ENCODE results near the gene ANKRD10. TPM values are rescaled to one million over a fixed set of nuclear protein-coding genes. Genes with fewer than 3 reads are reported as not detected.

ANKRD10 gene
- total and polyA plus RNA-seq, 7 donors = 82.0 to 225 (median 115) TPM

DNA sequence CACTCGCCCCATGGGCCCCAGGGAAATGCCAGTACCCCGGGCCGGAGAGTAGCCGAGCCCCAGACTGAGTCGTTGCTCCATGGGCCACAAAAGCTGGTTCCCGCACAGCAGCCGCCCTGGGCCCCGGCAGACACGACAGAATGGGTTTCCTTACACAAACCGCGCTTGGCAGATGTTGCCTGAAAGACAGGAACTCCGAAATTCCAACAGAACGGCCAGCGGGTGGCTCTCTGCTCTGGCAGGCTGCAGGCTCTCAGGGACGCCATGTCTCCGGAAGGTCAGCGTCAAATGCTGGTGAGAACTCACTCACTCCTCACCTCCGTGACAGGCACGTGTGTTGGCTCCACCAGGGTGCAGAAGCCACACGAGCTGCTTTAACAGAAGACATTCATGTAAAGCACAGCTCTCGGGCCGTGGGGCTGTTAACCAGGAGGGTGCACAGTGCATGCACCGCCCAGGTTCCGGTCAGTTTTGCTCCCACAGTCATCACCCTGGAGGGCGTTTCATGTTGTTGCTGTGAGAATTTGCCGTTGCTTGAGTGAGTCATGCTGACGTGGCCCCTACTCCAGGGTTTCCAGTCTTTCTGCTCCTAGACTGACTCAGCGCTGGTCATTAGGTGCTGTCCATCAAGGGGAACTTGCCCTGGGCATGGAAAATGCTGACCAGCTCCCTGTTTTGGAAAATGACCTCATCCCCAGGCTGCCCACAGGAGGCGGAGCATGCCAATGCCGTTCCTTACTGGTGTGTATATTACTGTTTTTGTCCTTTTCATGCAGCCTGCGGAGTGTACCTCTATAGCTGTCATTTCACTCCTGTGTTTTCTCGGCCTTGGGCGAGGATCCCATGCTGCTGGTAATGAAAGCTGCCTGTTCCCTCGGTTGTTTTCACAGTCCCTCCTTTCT lies 44.8 kb downstream of the ANKRD10 start:
- Histone ChIP-seq H3K36me3 (ENCODE audit: insufficient read depth in 1 of 2, low read depth in 1 of 2) (no peaks in the 10 kb centered on the region), H3K9me3 (no peaks in the 10 kb centered on the region), H3K4me1 (peaks cover 32% of the 10 kb centered on the region), H3K27ac (peak overlapping the region; percentile 100), H3K4me3 (peak overlapping the region; percentile 89), H3K27me3 (ENCODE audit: insufficient read depth in 3 of 3, low read length in 2 of 3) (no peaks in the 10 kb centered on the region)
- WGBS, 3 donors = 6 to 13% (median 10%) methylated on average over 34 of the region's 34 CpGs
- intact Hi-C loops (cut with DNase I) = loop anchor here (1.0 to 5.0 kb wide), 4 partner anchors 43 to 157 kb away; partner anchors contain the start of genes ANKRD10 (in 1 of the 2) and ING1 (in 1 of the 2)
- TF ChIP-seq, protein P1, sequence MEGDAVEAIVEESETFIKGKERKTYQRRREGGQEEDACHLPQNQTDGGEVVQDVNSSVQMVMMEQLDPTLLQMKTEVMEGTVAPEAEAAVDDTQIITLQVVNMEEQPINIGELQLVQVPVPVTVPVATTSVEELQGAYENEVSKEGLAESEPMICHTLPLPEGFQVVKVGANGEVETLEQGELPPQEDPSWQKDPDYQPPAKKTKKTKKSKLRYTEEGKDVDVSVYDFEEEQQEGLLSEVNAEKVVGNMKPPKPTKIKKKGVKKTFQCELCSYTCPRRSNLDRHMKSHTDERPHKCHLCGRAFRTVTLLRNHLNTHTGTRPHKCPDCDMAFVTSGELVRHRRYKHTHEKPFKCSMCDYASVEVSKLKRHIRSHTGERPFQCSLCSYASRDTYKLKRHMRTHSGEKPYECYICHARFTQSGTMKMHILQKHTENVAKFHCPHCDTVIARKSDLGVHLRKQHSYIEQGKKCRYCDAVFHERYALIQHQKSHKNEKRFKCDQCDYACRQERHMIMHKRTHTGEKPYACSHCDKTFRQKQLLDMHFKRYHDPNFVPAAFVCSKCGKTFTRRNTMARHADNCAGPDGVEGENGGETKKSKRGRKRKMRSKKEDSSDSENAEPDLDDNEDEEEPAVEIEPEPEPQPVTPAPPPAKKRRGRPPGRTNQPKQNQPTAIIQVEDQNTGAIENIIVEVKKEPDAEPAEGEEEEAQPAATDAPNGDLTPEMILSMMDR (IDR thresholded peaks at IDR 0.05) = peak; percentile 16
- ATAC-seq = peak; percentile 85 to 92 (median 88)
- peak; percentile 93 to 95 for DNase-seq

DNA sequence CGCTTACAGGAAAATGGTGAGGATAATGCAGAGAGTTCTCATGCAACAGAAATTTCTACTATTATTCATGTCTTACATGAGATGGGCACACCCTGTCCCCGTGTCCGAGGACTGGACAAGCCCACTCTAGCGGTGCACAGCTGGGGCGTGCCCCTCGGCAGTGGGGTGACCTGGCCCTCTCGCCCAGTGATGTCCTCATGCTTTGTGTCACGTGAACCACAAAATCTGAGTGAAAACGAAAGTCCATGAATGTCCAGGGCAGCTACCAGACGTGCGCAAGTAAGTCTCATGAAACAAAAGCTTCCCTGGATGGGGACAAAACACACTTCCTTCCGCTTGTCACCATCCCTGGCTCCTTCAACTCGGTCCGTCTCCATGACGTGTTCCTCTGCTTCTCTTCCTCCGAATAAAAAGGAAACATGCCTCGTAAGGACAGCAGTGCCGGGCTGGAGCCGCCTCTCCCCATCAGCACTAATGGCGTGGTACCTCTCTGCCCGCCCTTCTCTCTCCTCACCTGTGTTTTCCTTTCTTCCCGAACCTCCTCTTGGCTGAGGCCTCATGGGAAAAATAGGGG lies 45.6 kb downstream of the ANKRD10 start:
- Histone ChIP-seq H3K4me1 (peaks cover 30% of the 10 kb centered on the region), H3K27me3 (ENCODE audit: insufficient read depth in 3 of 3, low read length in 2 of 3) (no peaks in the 10 kb centered on the region), H3K27ac (peak overlapping the region; percentile 100), H3K4me3 (peak overlapping the region; percentile 89), H3K36me3 (ENCODE audit: insufficient read depth in 1 of 2, low read depth in 1 of 2) (no peaks in the 10 kb centered on the region), H3K9me3 (no peaks in the 10 kb centered on the region)
- TF ChIP-seq, protein P1 (IDR thresholded peaks at IDR 0.05) = no peak
- peak; percentile 43 to 65 (median 48) for ATAC-seq
- intact Hi-C loops (cut with DNase I) = loop anchor here in 1 of 2 donors (5.0 kb wide), 1 partner anchor 152 kb away; no protein-coding TSS in a partner anchor
- 15 to 34% (median 25%) methylated on average over 22 of the region's 22 CpGs for WGBS, 3 donors
- DNase-seq = peak; percentile 50 to 74

DNA sequence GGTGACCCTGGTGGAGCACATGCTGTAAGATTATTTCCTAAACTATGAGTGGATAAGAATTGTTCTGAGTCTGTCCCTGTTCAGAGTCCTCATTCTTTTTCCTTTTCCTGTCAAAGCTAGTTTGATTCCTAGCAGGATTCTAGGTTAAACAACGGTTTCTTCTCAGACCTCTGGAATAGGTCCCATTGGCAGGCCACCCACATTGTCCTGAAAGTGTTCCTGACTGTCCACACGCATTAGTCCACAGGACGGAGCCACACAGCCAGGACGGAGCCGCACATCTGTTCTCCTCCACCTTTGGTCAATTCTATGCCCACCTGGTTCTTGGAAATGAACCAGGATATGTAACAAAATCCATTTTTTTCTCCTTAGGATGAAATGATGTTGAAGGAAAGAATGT lies 46.1 kb downstream of the ANKRD10 start:
- H3K4me3 ChIP-seq = peak overlapping the region; percentile 89
- no peaks in the 10 kb centered on the region for H3K36me3 ChIP-seq (ENCODE audit: insufficient read depth in 1 of 2, low read depth in 1 of 2)
- intact Hi-C loops (cut with DNase I) = loop anchor here in 1 of 2 donors (5.0 kb wide), 1 partner anchor 151 kb away; no protein-coding TSS in a partner anchor
- DNase-seq = no peak
- H3K4me1 ChIP-seq = peaks cover 30% of the 10 kb centered on the region
- no peaks in the 10 kb centered on the region for H3K9me3 ChIP-seq
- TF ChIP-seq, protein P1 (IDR thresholded peaks at IDR 0.05) = no peak
- 12 to 27% (median 21%) methylated on average over 5 of the region's 5 CpGs for WGBS, 3 donors
- ATAC-seq = peak in 3 of 4 donors; percentile 25 to 42 (median 38)
- H3K27me3 ChIP-seq (ENCODE audit: insufficient read depth in 3 of 3, low read length in 2 of 3) = no peaks in the 10 kb centered on the region
- H3K27ac ChIP-seq = peak overlapping the region; percentile 100

DNA sequence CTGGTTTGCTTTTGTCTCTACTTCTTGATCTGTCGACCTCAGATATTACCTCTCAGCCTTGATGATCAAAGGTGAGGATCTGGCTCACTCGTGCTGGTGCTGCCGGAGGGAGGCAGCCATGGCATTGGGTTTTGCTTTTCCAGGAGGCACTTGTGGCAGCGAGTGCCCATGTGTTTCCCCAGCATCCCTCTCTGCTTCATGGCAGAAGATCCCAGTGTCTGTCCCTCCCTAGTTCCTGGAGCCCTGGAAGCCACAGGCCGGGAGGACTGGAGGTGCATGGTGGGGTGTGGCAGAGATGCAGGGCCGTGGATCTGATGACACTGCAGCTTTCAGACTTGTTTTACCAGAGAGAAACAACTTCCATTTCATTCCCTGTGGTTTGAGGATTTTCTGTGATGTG lies 47.5 kb downstream of the ANKRD10 start:
- ATAC-seq (no peak), DNase-seq (no peak)
- Histone ChIP-seq H3K36me3 (ENCODE audit: insufficient read depth in 1 of 2, low read depth in 1 of 2) (no peaks in the 10 kb centered on the region), H3K9me3 (no peaks in the 10 kb centered on the region), H3K27ac (peak overlapping the region; percentile 100), H3K4me3 (peak overlapping the region; percentile 89), H3K27me3 (ENCODE audit: insufficient read depth in 3 of 3, low read length in 2 of 3) (no peaks in the 10 kb centered on the region), H3K4me1 (peaks cover 30% of the 10 kb centered on the region)
- intact Hi-C loops (cut with DNase I) = loop anchor here in 1 of 2 donors (5.0 kb wide), 1 partner anchor 150 kb away; no protein-coding TSS in a partner anchor
- 67 to 75% (median 72%) methylated on average over 6 of the region's 6 CpGs for WGBS, 3 donors
- TF ChIP-seq, protein P1 (IDR thresholded peaks at IDR 0.05) = no peak
